ENCODE measurements around the gene MTURN.
"Not testable (repeated sequence)": the region's sequence is repeated elsewhere in the genome, so short reads cannot be mapped to it uniquely, and the experiment has no call there.

The MTURN gene

GRCh38 chr7:30181211-30181610, 46.4 kb downstream of the MTURN start:
- FAIRE-seq: no peak

DNA sequence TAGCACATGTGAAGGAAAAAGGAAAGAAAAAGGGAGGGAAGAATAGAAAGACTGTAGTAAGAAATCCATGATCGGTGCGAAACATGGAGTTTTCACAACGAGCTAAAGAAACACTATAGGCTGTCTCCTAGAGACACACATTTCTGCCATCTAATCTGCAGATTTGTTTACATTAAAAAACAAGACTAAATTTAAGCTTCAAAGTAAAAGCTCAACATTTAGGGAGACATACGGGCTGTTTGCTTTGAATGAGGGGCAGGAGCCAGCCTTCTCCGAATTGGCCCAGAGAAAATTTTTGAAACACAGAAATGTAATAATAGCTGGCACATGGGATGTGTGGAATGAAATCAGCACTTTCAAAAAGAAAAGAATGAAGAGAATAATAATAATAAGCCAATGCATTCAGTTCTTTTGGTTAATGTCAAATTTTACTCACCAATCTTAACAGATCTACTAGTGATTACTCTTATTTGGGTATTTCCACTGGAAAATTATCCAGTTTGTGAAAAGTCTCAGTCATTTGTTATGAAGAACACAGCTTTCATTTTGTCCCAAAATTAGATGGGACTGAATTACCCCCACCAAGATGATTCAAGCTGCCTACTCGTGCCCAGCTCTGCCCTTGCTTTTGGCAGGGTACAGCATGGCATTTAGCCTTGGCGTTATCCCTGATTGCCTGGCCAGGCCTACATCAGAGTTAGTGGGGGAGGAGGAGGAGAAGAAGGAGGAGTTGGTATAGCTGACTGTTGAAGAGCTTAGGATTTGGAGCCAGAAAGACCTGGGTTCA, 47.1 kb downstream of the MTURN start:
- no peak for FAIRE-seq

DNA sequence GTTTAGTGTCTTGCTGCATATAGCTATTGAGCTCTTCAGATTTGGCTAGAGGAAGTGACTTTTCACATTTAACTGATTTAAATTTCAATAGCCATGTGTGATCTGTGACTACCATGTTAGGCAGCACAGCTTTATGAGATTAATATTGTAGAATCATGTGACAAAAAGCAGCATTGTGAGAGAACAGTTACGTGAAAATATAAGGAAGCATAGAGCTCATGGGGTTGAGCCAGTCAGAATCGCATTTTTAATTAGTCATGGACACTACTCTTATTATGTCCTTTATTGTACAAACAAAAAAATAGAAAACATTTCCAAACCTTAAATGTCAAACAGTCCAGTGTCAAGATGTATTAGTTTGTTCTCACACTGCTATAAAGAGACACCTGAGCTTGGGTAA, 48.0 kb downstream of the MTURN start:
- FAIRE-seq: no peak

DNA sequence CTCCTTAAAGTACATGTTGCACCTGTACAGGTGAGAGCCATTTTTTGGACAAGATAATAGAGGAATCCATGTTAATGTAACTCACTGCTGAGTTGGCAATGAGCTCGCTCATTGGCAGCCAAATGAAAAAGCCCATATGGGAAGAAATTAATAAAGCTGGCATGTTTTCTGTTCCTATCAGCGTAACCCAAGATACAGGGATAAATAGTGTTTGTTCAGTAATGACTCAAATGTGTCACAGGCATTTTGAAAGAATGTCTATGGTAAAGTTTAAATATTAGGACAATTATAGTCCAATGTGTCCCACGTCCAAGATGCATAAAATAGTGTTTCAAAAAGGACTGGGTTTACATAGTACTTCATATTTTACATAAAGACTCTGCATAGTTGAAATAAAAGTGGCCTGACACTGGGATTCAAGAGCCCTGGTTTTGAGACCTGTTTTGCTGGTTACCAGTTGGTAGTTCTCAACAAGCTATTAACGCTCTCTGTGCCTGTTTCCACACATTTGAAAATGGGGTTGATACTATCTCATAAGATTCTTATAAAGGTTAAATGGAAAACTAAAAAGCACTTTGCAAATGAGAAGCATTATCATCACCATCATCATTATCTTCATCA, 49.1 kb downstream of the MTURN start:
- no peak for FAIRE-seq

DNA sequence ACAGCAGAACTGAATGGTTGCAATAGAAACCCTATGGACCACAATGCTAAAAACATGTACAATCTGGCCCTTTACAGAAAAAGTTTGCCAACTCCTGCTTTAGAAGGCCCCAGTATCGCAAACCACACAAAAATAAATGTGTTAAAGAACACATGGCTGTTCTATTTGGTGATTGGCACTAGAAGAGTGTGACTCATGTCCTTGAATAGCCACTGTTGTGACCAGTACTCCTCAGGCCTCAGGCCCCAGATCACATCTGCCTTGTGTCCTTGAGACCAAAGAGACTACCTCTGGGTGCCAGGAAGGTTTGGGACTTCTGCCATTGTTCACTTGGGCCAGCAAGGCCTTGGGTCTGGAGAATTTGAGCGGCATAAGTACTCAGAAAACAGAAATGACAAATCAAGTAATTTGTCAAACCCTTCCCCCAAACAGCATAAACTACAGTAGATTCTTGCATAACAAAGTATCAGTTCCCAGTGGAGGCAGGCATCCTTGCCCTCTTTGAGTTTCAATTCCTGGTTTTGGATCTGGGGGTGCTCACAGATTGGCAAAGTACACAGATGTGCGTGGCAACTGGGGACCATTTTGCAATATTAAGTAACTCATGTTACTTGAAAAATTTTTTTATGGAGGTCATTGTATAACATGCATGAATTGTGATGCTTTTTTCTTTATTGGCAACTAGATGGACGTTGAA, 50.2 kb downstream of the MTURN start:
- no peak for FAIRE-seq

- no peak for FAIRE-seq
Observed at GRCh38 chr7:30185496-30185895, 50.7 kb downstream of the MTURN start.

DNA sequence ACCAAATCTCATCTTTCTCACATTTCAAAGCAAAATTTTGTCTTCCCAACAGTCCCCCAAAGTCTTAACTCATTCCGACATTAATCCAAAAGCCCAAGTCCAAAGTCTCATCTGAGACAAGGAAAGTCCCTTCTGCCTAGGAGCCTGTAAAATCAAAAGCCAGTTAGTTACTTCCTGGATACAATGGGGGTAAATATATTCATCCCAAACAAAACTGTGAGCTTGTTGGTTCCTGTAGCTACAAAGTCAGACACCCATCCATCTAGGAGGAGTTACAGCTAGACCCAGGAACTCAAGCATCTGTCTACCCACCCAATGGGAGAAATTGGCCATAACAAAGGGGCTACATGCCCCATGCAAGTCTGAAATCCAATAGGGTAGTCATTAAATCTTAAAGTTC, 51.9 kb downstream of the MTURN start:
- FAIRE-seq: no peak

DNA sequence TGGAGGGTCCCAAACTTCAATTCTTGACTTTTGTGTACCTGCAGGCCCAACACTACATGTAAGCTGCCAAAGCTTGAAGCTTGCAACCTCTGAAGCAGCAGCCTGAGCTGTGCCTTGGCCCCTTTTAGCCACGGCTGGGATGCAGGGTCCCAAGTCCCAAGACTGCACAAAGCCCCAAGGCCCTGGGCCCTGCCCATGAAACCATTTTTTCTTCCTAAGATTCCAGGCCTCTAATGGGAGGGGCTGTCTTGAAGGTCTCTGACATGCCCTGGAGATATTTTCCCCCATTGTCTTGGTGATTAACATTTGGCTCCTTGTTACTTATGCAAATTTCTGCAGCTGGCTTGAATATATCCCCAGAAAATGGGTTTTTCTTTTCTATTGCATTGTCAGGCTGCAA, 52.7 kb downstream of the MTURN start:
- no peak for FAIRE-seq

- not testable (repeated sequence) for FAIRE-seq
Observed at GRCh38 chr7:30188381-30188780, 53.6 kb downstream of the MTURN start.

- no peak for FAIRE-seq
Observed at GRCh38 chr7:30188811-30189210, 54.0 kb downstream of the MTURN start.

DNA sequence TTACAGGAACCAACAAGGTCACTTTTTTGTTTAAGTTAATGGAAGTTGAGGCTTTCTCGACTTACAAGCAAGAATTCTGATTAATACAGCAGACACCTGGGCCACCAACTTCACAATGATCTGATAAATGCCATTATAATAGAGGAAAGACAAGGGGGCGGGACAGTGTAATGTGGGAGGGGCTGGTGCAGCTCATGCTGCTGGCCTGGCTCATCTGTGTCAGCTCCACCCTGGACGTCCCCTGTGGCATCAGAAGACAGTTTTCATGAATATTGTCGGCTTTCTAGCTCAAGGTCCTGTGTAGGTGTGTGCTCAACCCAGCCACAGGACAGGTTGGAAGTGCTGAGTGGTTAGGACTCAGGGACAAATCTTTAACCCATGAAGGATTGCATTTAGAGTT, 57.0 kb downstream of the MTURN start:
- no peak for FAIRE-seq

- FAIRE-seq: no peak
Observed at GRCh38 chr7:30193336-30193943, 58.7 kb downstream of the MTURN start.

GRCh38 chr7:30196408-30196807, 61.6 kb downstream of the MTURN start:
- FAIRE-seq: no peak

GRCh38 chr7:30197438-30197837, 62.7 kb downstream of the MTURN start:
- no peak for FAIRE-seq

DNA sequence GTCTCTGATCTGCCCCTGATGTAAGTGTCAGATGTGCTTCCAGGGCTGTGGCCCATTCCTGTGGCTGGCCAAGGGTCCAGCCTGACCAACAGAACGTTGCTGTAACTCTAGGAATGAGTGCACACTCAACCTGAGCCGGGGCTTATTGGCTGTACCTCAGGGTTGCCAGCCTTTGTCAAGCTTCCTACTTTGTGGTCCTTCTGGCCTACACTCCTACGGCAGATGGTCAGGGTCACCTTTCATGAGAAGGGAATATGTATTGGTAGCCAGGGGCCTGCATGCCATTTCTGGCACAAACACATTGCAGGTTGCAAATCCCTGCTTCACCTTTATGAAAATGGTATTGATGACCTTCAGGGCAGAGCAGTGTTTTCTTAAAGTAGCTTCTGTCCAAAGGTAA, 64.5 kb downstream of the MTURN start:
- no peak for FAIRE-seq

DNA sequence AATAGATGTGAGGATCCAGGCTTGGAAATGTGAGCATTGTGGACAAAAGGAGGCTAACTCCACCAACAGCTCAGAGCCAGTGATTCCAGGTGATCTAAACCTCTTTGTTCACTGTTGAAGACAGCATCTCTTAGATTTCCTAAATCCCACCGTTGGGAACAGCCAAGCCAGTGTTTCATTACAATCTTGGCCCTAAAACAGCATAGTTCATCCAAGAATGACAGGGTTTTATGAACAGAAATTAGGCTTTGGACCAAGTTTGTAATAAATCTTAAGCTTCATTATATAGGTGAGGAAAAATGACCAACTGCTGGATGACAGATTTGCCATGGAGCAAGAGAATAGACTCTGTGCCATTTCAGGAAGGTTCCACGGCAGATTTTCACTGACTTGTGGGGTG, 65.8 kb downstream of the MTURN start:
- no peak for FAIRE-seq

GRCh38 chr7:30201161-30201666, 66.4 kb downstream of the MTURN start:
- no peak for FAIRE-seq

- FAIRE-seq: no peak
Observed at GRCh38 chr7:30201921-30202320, 67.1 kb downstream of the MTURN start.

DNA sequence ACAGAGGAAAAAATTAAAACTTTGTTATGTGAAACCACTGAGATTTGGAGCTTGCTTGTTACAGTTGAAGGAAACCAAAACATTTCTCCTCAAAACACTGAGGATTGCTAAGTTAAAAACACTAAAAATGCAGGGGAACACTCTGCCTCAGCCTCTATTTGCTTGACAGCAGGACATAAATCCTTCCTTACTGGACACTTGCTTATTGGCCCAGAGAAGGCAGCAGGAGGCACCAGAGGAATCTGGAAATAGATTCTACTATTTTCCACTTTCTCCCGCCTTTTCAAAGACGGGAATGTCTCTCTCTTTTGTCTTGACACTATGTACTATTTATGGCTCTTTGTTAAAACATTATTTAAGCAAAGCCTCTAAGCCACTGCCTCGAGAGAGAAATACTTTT, 67.9 kb downstream of the MTURN start:
- no peak for FAIRE-seq

GRCh38 chr7:30206491-30206890, 71.7 kb downstream of the MTURN start:
- no peak for FAIRE-seq

DNA sequence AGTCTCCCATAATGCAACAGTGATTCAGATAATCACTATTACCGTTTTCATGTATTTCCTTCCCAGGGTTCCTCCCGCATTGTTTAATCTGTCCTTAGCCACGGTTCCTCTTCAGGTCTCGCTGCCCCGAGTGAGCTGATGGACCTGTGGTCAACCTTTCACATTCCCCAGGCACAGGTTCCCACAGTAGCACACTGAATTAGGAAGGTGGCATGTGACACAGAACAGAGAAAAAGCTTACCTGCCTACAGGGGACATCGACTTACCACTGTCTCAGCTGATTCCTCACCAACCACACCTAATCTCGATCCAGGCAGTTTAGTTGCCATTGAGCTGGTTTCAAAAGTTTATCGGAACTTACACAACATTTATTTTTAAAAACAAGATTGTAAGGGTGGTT, 72.2 kb downstream of the MTURN start:
- FAIRE-seq: no peak

DNA sequence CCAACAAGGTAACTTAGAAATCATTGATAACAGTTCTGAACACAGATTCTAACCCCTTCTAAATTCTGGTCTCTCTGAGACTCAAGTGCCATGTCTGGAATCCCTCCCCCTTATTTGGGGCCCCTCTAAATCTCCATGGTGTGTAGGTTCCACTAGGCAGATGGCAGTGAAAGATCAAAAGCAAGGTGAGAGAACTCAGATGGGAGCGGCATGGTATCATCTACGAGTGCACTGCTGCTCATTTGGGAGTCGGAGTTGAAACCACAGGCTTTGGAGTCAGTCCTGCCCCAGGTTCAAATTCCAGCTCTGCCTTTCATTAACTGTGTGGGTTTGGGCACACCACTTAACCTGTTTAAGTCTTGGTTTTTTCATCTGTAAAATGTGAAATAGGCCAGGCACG, 72.6 kb downstream of the MTURN start:
- no peak for FAIRE-seq

GRCh38 chr7:30209951-30210350, 75.2 kb downstream of the MTURN start:
- FAIRE-seq: no peak
